SK-N-SH (cell line): ENCODE results near the gene ATP2B2. TPM values are rescaled to one million over a fixed set of nuclear protein-coding genes. Genes with fewer than 3 reads are reported as not detected.
A peak's percentile ranks its signal among the peaks of the same experiment; 100 is the strongest.

Source experiments
- CTCF ChIA-PET: fragments of 300-600, 350-600 bp; formaldehyde crosslinking; extraction: SDS; loops from one replicate; lab custom pipeline; 2021; lab: Yijun Ruan, JAX
- POLR2A ChIA-PET: fragments of 350-600 bp; sonication (Branson Sonifier 250); formaldehyde crosslinking; extraction: SDS; loops from one replicate; lab custom pipeline; 2020; ENCODE audit warnings: antibody characterized with exemption, inconsistent platforms; lab: Yijun Ruan, JAX
- DNase-seq: peaks from one replicate; pipeline ENCODE4 v3.0.0; 2012
- H2AFZ ChIP-seq: fragments of 200-600 bp; sonication (generic); 2 replicates; pipeline ENCODE4 v1.8.1; 2016; ENCODE audit warnings: antibody characterized with exemption, mild to moderate bottlenecking, low read depth
- H3F3A ChIP-seq: fragments of 200-600 bp; sonication (generic); replicated peaks from 2 replicates; pipeline ENCODE3; 2016; ENCODE audit warnings: antibody characterized with exemption, mild to moderate bottlenecking; ENCODE audit not compliant: insufficient read depth
- H3K27ac ChIP-seq, 2 experiments: fragments of 200-500 bp in 1 of 2; fragments of 200-600 bp in 1 of 2; sonication (Bioruptor generic) in 1 of 2; sonication (generic), shearing (Covaris generic) in 1 of 2; 2 replicates each; pipeline versions ENCODE4 v1.5.1 to v1.6.1; 2014 to 2016; ENCODE audit warnings: low read depth in 2 of 2, inconsistent platforms in 1 of 2, low read length in 1 of 2, mild to moderate bottlenecking in 1 of 2, mixed read lengths in 1 of 2
- H3K27me3 ChIP-seq: fragments of 200-600 bp; sonication (generic), shearing (Covaris generic); 2 replicates; pipeline ENCODE4 v1.6.1; 2016; ENCODE audit warnings: mixed run types; ENCODE audit not compliant: insufficient read depth
- H3K36me3 ChIP-seq, 2 experiments: fragments of 200-500 bp in 1 of 2; fragments of 200-600 bp in 1 of 2; sonication (Bioruptor generic) in 1 of 2; sonication (generic) in 1 of 2; replicated peaks in 1 of 2; 2 replicates each; pipeline versions ENCODE3 to v1.5.1; 2014 to 2016; ENCODE audit warnings: low read length in 1 of 2, mild to moderate bottlenecking in 1 of 2; ENCODE audit not compliant: insufficient read depth in 2 of 2, control insufficient read depth in 1 of 2
- H3K4me1 ChIP-seq, 2 experiments: fragments of 200-500 bp in 1 of 2; fragments of 200-600 bp in 1 of 2; sonication (Bioruptor generic) in 1 of 2; sonication (generic), shearing (Covaris generic) in 1 of 2; 2 replicates each; pipeline versions ENCODE4 v1.5.1 to v1.6.1; 2014 to 2016; ENCODE audit warnings: low read depth in 1 of 2, low read length in 1 of 2, mixed run types in 1 of 2; ENCODE audit not compliant: insufficient read depth in 2 of 2, control insufficient read depth in 1 of 2
- H3K4me2 ChIP-seq: fragments of 200-600 bp; sonication (generic), shearing (Covaris generic); 2 replicates; pipeline ENCODE4 v1.6.1; 2017; ENCODE audit warnings: mixed run types
- H3K4me3 ChIP-seq, 2 experiments: fragments of 200-500 bp in 1 of 2; fragments of 200-600 bp in 1 of 2; sonication (Bioruptor generic) in 1 of 2; sonication (generic), shearing (Covaris generic) in 1 of 2; 2 replicates each; pipeline versions ENCODE4 v1.5.1 to v1.8.1; 2014 to 2016; ENCODE audit warnings: low read depth in 2 of 2, inconsistent platforms in 1 of 2, low read length in 1 of 2, mild to moderate bottlenecking in 1 of 2, mixed read lengths in 1 of 2, moderate library complexity in 1 of 2
- H3K79me2 ChIP-seq: fragments of 200-600 bp; sonication (generic); 2 replicates; pipeline ENCODE4 v1.8.1; 2017; ENCODE audit warnings: mild to moderate bottlenecking; ENCODE audit not compliant: insufficient read depth
- H3K9ac ChIP-seq: fragments of 200-600 bp; sonication (generic); 2 replicates; pipeline ENCODE4 v1.6.1; 2017; ENCODE audit warnings: mixed run types
- H3K9me2 ChIP-seq: fragments of 200-600 bp; sonication (generic); 2 replicates; pipeline ENCODE4 v1.6.1; 2017; ENCODE audit warnings: mixed run types
- H3K9me3 ChIP-seq: fragments of 200-600 bp; sonication (generic); 2 replicates; pipeline ENCODE4 v1.6.1; 2017; ENCODE audit warnings: mixed run types, mild to moderate bottlenecking, moderate library complexity
- H4K20me1 ChIP-seq: fragments of 200-600 bp; sonication (generic); 2 replicates; pipeline ENCODE4 v1.6.1; 2017; ENCODE audit warnings: mild to moderate bottlenecking, mixed run types; ENCODE audit not compliant: insufficient read depth
- CHD2 ChIP-seq: fragments of 150-350 bp; IDR thresholded peaks from 2 replicates; pipeline ENCODE4 v1.6.1; 2018; ENCODE audit warnings: low read length; ENCODE audit not compliant: partially characterized antibody
- ELF1 ChIP-seq: IDR thresholded peaks from 2 replicates; pipeline ENCODE4 v1.4.0; 2012
- EP300 ChIP-seq, 2 experiments: IDR thresholded peaks; 2 replicates each; pipeline versions ENCODE4 v1.4.0 to v1.6.1; 2012; ENCODE audit warnings: borderline replicate concordance in 1 of 2, low read depth in 1 of 2, low read length in 1 of 2
- MXI1 ChIP-seq: IDR thresholded peaks from 2 replicates; pipeline ENCODE4 v1.6.1; 2012; ENCODE audit warnings: mild to moderate bottlenecking, low read depth, low read length, improper control_type of control experiment
- NFIC ChIP-seq: IDR thresholded peaks from 2 replicates; pipeline ENCODE4 v1.4.0; 2012; ENCODE audit warnings: borderline replicate concordance
- RCOR1 ChIP-seq: fragments of 150-350 bp; IDR thresholded peaks from 2 replicates; pipeline ENCODE4 v1.6.1; 2017; ENCODE audit warnings: antibody characterized with exemption, low read length
- RXRA ChIP-seq: IDR thresholded peaks from 2 replicates; pipeline ENCODE4 v1.4.0; 2012; ENCODE audit warnings: low read depth, mild to moderate bottlenecking, borderline replicate concordance
- SMC3 ChIP-seq: IDR thresholded peaks from 2 replicates; pipeline ENCODE4 v1.6.1; 2012; ENCODE audit warnings: low read depth, low read length, improper control_type of control experiment
- TEAD4 ChIP-seq: IDR thresholded peaks from 2 replicates; pipeline ENCODE4 v1.4.0; 2012; ENCODE audit warnings: mild to moderate bottlenecking, borderline replicate concordance; ENCODE audit not compliant: insufficient read depth
- YY1 ChIP-seq: IDR thresholded peaks from 2 replicates; pipeline ENCODE4 v1.4.0; 2012; ENCODE audit warnings: low read depth, mild to moderate bottlenecking
- ZBTB33 ChIP-seq: IDR thresholded peaks from 2 replicates; pipeline ENCODE4 v1.4.0; 2012; ENCODE audit warnings: low read depth, borderline replicate concordance
- WGBS: methylation state at CpG from one replicate; pipeline ENCODE4 v1.1.6; 2017; ENCODE audit warnings: low lambda C conversion rate; 5-methylcytosine and 5-hydroxymethylcytosine counted together
- polyA plus RNA-seq, 3 experiments: library from polyadenylated mRNA; depleted of rRNA; stranded (reverse); fragments of >200 nt; gene quantifications; 2 replicates each; pipeline ENCODE4 v1.2.3, GENCODE V29; 2012
- TF ChIP-seq, protein P1 (sequence below): IDR thresholded peaks from 2 replicates; pipeline ENCODE4 v1.4.0; 2012; ENCODE audit warnings: low read depth
- TF ChIP-seq, protein P2 (sequence below): IDR thresholded peaks from 2 replicates; pipeline ENCODE4 v1.6.1; 2012; ENCODE audit warnings: mild to moderate bottlenecking, low read depth, low read length, moderate library complexity
- TF ChIP-seq, protein P3 (sequence below): IDR thresholded peaks from 2 replicates; pipeline ENCODE4 v1.4.0; 2012; ENCODE audit warnings: low read depth, borderline replicate concordance

ATP2B2 gene
- polyA plus RNA-seq, 1 of the 3 experiments (the other 2 are of a cell fraction) = 0.15 TPM

DNA sequence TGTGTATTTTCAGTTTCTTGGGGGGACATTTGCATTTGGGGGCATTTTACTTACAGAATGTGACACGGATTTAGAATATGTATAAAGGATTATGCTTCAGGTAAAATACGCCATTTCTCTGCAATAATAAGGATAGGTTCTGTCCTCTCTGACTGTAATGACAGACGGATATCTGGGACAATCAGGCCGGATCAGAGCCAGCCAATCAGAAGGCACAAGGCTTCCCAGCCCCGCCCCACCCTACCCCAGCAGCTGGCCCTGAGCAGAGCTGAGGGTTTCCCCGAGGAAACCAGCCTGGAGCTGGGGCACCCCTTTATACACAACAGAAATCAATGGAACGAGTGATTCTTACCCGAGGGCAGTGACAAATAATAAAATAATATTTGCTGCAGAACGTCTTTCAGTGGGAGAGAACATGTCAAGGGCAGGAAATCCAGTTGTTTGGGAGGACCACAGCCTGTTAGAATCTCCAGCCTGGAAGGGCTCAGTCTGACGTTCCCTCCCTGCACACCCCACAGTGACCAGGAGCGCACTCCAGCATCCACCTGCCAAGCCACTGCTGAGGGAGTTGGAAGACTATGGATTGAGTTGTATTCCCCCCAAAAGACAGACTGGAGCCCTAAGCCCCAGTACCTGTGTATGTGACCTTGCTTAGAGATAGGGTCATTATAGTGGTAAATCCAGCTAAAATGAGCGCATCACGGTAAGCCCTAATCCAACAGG lies 154.2 kb downstream of the ATP2B2 start:
- no peak overlapping the region for H3K9ac ChIP-seq
- no peak overlapping the region for H3K27ac ChIP-seq
- no peaks in the 10 kb centered on the region for H3K9me3 ChIP-seq
- no peak overlapping the region for H2AFZ ChIP-seq
- H3F3A ChIP-seq = no peaks in the 10 kb centered on the region
- no peaks in the 10 kb centered on the region for H3K9me2 ChIP-seq
- no peak overlapping the region for H3K4me2 ChIP-seq
- peak; percentile 63 for DNase-seq
- CTCF ChIA-PET = interaction anchor here (1.2 to 2.2 kb wide), 2 partner anchors 19 to 387 kb away, joined by 4 to 9 read pairs; no protein-coding TSS in a partner anchor
- H3K79me2 ChIP-seq = no peaks in the 10 kb centered on the region
- no peaks in the 10 kb centered on the region for H3K36me3 ChIP-seq
- POLR2A ChIA-PET = no interaction called here
- peaks cover 8 to 35% of the 10 kb centered on the region in 2 experiments; a peak in 3 of 4 replicates for H3K4me1 ChIP-seq
- no peaks in the 10 kb centered on the region for H4K20me1 ChIP-seq
- H3K27me3 ChIP-seq = no peaks in the 10 kb centered on the region; the same call in 1 of the 2 replicates
- TF ChIP-seq, protein P1, sequence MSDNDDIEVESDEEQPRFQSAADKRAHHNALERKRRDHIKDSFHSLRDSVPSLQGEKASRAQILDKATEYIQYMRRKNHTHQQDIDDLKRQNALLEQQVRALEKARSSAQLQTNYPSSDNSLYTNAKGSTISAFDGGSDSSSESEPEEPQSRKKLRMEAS = no peak
- TF ChIP-seq, protein P2, sequence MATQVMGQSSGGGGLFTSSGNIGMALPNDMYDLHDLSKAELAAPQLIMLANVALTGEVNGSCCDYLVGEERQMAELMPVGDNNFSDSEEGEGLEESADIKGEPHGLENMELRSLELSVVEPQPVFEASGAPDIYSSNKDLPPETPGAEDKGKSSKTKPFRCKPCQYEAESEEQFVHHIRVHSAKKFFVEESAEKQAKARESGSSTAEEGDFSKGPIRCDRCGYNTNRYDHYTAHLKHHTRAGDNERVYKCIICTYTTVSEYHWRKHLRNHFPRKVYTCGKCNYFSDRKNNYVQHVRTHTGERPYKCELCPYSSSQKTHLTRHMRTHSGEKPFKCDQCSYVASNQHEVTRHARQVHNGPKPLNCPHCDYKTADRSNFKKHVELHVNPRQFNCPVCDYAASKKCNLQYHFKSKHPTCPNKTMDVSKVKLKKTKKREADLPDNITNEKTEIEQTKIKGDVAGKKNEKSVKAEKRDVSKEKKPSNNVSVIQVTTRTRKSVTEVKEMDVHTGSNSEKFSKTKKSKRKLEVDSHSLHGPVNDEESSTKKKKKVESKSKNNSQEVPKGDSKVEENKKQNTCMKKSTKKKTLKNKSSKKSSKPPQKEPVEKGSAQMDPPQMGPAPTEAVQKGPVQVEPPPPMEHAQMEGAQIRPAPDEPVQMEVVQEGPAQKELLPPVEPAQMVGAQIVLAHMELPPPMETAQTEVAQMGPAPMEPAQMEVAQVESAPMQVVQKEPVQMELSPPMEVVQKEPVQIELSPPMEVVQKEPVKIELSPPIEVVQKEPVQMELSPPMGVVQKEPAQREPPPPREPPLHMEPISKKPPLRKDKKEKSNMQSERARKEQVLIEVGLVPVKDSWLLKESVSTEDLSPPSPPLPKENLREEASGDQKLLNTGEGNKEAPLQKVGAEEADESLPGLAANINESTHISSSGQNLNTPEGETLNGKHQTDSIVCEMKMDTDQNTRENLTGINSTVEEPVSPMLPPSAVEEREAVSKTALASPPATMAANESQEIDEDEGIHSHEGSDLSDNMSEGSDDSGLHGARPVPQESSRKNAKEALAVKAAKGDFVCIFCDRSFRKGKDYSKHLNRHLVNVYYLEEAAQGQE = no peak
- TF ChIP-seq CHD2 = no peak
- TF ChIP-seq MXI1 = no peak
- no peak for TF ChIP-seq ELF1
- no peak for TF ChIP-seq TEAD4
- TF ChIP-seq EP300 (IDR thresholded peaks at IDR 0.05; ENCODE audit: borderline replicate concordance in 1 of 2, low read depth in 1 of 2, low read length in 1 of 2) = no peak
- TF ChIP-seq RCOR1 = no peak
- no peak for TF ChIP-seq NFIC
- TF ChIP-seq ZBTB33 = no peak
- TF ChIP-seq, protein P3, sequence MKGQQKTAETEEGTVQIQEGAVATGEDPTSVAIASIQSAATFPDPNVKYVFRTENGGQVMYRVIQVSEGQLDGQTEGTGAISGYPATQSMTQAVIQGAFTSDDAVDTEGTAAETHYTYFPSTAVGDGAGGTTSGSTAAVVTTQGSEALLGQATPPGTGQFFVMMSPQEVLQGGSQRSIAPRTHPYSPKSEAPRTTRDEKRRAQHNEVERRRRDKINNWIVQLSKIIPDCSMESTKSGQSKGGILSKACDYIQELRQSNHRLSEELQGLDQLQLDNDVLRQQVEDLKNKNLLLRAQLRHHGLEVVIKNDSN = no peak
- TF ChIP-seq RXRA = no peak
- no peak for TF ChIP-seq YY1
- no peak for TF ChIP-seq SMC3
- 48% methylated on average over 11 of the region's 13 CpGs for WGBS
- H3K4me3 ChIP-seq = no peak overlapping the region
